GM19099 (cell line): ENCODE results near the gene CDH4.

Experiments used
- POLR2A ChIP-seq: IDR thresholded peaks from 3 replicates; pipeline ENCODE4 v1.6.1; 2011; ENCODE audit warnings: low read depth; ENCODE audit not compliant: insufficient read length; ENCODE audit errors: extremely low read depth

Gene CDH4

DNA sequence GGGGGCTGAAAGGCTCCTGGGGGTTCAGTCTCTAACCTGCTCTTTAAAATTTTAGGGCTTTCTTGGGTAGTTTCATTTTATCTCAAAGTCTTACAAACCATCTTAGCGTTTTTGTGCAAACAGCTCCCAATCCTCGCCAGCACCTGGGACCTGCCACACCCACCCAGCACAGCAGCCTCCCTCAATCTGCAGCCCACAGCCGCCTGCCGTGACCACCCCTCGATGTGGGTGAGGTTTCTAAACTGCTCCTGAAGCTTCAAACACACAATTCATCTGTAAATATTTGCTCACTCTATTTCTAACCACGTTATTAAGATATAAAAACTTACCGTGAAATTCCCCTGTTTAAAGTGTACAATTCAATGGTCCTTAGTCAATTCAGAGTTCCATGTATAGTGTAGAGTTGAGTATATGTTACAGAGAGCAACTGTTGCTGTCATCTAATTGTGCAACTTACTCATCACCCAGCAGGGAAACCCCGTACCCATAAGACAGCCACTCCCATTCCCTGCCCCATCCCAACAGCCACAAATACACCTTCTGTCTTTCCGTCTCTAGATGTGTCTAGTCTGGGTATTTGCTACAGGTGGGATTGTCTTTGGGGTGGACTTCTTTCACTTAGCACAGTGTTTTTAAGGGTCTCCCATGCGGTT, 432.6 kb downstream of the CDH4 start:
- no peak for TF ChIP-seq POLR2A

DNA sequence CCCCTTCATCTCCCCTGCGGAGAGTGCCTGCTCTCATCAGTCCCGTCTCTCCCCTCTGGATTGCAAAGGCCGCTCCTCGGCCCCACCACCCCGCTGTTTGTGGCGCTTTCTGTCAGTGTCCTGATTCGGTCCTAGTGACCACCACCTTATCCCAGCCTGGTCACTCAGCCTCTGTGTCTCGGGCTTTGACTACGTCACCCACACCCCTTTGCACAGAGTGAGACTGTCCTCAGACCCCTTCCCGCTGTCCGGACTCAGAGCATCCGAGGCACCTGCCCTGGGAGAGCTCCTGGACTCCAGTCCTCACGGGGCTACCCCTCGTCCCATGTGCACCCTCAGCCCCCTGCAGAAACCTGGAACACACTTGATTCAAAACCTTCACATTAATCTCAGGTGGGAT, 433.4 kb downstream of the CDH4 start:
- TF ChIP-seq POLR2A = no peak

DNA sequence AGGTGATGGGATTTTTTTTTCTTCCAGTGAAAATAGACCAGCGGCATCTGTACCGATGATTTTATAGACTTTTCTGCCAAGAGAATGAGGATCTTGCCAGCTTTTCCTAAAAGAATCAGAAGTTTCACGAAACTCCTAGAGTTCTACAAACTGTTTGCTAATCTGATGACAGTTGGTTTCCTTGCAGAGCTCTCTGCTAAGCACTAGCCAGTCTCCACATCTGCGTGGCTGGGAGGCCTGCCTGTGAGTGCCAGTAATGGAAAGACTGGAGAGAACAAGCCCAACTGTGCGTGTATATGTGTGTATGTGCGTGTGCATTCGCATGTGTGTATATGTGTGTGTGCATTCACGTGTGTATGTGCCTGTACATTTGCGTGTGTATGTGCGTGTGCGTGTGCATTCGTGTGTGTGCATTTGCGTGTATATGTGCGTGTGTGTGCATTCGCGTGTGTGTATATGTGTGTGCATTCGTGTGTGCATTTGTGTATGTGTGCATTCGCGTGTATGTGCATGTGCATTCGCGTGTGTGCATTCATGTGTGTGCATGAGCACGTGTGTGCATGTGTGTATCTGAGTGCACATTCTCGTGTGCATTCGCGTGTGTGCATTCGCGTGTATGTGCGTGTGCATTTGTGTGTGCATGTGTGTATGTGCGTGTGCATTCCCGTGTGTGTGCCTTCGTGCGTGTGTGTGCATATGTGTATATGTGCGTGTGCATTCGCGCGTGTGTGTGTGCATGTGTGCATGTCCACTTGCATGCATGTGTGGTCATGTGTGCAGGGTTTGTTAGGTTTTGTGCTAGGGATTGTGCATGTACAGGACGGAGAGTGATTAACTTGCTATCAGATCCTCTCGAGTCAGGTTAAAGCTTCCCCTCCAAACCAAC, 434.2 kb downstream of the CDH4 start:
- no peak for TF ChIP-seq POLR2A

DNA sequence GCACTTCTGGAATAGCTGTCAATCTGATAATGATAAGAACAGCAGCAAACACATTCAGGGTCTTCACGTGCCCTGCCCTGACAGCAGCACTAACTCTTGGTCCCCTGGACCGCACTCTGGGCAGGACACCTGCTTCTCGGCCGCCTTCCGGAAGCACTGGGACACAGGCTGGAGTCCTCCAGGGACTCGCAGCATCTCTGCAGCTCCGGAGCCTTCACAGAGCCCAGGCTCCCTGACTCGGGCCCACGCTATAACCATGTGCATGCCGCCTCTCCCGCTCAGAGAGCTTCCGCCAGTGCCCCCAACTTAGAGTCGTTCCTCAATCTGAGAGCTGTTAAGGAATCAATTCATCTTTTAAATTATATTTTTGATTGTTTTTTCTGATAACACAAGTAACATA, 436.4 kb downstream of the CDH4 start:
- no peak for TF ChIP-seq POLR2A

DNA sequence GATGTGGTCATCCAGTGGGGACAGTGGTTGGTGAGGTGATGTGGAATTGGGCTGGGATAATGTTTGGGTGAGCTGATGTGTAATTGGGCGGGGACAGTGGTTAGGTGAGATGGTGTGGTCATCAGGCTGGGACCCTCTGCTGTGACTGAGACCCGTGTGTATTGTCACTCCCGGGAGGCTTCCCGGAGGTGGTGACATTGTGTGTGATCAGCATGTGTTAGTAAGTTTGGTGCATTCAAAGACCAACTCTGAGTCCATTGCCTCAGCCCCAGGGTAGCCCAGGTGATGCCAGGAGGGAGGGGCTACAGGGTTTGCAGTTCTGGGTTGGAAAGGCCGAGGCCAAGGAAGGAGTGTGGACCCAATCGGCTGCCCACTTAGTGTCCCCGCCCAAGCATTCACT, 438.1 kb downstream of the CDH4 start:
- TF ChIP-seq POLR2A = no peak

- no peak for TF ChIP-seq POLR2A
These were observed 439.2 kb downstream of the CDH4 start for GRCh38 chr20:61690993-61691838.

DNA sequence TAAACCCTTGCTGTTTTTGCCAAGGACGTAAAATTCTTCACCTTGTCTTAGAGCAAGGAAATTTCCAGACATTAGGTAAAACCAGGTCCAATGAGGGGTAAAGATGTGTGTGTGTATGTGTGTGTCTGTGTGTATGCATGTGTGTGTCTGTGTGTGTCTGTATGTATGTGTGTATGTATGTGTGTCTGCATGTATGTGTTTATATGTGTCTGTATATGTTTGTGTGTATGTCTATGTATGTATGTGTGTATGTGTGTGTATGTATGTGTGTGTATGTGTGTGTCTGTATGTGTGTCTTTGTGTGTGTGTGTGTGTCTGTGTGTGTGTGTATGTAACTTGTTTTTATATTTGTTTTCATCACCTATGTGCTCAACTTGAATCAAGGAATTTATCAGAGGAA, 439.9 kb downstream of the CDH4 start:
- TF ChIP-seq POLR2A = no peak

- no peak for TF ChIP-seq POLR2A
These were observed 440.4 kb downstream of the CDH4 start for GRCh38 chr20:61692479-61692878.

DNA sequence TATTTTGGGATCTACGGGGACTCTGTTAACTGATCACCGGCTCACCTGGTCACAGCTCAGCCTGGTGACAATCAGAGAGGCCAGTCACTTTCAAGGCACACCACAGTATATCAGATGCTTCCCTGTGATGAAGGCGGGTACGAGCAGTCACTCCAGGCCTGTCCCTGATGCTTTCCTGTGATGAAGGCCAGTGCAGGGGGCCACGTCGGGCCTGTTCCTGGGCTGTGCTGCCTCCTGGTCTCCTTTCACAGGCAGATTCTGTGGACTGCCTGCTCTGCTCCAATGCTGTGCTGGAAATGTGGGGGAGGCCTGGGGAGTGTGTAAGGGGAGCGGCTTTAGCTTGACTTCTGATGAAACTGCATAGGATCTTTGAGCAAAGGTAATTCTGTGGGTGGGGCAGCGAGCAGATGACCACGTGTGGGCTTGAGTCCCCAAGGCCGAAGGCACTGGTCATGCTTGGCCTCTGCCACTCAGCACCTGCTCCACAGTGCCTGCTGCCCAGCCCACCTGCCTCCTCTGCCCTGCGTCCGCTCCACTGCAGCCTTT, 441.1 kb downstream of the CDH4 start:
- no peak for TF ChIP-seq POLR2A

- no peak for TF ChIP-seq POLR2A
These were observed 442.6 kb downstream of the CDH4 start for GRCh38 chr20:61694682-61695081.

DNA sequence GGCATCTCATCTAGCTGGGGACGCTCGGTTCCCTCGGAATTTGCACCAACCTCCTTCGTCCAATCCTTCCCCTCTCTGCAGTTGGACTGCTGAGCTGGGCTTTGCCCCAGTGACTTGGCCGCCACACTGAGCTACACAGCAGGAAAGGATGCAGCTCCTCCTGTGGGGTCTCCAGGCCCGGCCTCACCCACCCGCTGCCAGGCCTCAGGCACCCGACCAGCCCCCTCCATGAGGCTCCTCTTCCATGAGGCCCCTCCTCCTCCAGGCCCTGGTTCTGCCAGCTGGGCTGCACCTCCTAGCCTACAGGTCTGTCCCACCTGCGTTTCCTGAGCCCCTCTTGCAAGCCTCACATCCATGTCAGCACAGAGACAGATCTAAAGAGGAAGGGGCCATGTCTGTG, 443.7 kb downstream of the CDH4 start:
- no peak for TF ChIP-seq POLR2A

DNA sequence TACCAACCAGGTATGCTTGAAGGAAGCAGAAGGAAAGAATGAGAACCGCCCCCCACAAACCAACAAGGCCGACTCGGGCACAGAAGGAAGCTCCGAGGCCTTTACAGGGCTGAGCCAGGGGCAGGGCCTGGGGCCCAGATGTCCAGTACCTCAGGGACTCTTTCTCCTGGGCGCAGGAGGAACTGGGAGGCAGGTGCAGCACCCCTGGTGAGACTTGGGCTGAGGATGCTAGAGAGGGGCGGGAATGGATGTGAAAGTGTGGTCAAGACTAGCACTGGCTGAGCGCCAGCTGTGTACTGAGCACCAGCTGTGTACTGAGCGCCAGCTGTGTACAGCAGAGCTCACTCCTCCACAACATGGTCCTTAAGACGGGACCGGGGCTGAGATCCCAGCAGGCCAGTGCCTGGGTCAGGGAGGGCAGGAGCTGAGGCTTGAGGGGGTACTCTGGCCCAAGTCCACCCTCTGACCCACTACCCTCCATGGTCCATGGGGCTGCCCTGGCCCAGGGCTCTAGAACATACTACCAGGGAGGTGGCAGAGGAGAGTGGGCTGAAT, 444.2 kb downstream of the CDH4 start:
- no peak for TF ChIP-seq POLR2A

DNA sequence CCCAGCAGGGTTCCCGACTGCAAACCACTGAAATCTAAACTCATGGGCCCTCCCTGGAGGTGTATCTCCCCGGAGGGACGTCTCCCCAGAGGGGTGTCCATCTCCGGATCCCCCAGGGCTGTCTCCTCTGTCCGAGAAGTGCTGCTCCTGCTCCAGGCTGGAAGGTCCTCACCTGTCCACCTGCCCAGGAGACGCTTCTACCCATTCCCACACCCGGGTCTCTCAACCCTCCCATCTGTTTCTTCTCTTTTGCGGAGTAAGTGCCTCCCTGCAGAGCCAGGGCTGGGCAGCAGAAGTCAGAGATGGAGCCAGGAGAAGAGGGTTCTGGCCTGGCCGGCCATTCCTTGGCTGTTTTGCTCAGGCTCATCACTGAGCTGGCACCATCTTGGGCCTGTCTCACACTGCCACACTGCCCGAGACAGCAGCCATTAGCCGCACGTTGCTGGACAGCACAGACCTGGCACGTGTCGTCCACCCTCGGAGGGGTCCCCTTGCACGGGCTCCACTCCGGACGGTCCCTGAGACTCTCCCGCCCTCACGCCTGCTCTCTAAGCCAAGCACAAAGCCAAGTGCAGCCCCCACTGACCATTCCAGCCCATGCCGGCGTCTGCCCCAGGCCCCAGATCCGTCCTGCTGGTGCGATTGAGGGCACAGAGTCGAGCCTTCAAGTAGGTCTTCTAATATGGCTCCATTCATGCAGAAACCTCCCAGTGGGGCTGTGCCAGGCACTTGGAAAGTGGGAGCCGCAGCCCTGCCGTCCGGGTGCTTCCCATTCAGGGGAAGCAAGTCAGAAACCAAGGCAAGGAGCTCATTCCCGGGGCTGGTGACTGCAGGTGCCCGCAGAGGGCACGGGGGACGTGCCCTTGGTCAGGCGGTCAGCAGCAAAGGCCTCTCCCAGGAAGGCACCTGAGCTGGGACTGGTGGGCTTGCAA, 445.9 kb downstream of the CDH4 start:
- no peak for TF ChIP-seq POLR2A
